Breast epithelium (tissue), 4 donors: ENCODE data around the gene PPP1CA. TPM values are rescaled to one million over a fixed set of nuclear protein-coding genes. Genes with fewer than 3 reads are reported as not detected.
A peak's percentile ranks its signal among the peaks of the same experiment; 100 is the strongest.

Experiments used
- DNase-seq, 2 donors: peaks; one replicate each; pipeline ENCODE4 v3.0.0-alpha.2; 2019; ENCODE audit warnings: low spot score in 2 of 2
- H3K27ac ChIP-seq, 2 donors: fragments of 200-600 bp; sonication (generic) in 1 of 2; one replicate each; pipeline ENCODE4 v1.5.1; 2016 to 2019; ENCODE audit warnings: mild to moderate bottlenecking in 1 of 2
- H3K27me3 ChIP-seq, 2 donors: fragments of 200-600 bp; sonication (generic) in 1 of 2; one replicate each; pipeline versions ENCODE4 v1.5.1 to v1.6.0; 2017 to 2019; ENCODE audit warnings: control low read depth in 1 of 2, mild to moderate bottlenecking in 1 of 2
- H3K36me3 ChIP-seq: fragments of 200-600 bp; one replicate; pipeline ENCODE4 v1.5.1; 2019
- H3K4me1 ChIP-seq, 2 donors: fragments of 200-600 bp; sonication (generic); one replicate each; pipeline ENCODE4 v1.5.1; 2016 to 2019; ENCODE audit warnings: control low read depth in 1 of 2
- H3K4me3 ChIP-seq, 3 donors: fragments of 200-600 bp; sonication (generic); 1 replicate in 2 of 3; 2 replicates in 1 of 3; pipeline ENCODE4 v1.5.1; 2016 to 2019; ENCODE audit warnings: mild to moderate bottlenecking in 3 of 3, moderate library complexity in 2 of 3
- H3K9me3 ChIP-seq, 2 donors: fragments of 200-600 bp; sonication (generic) in 1 of 2; one replicate each; pipeline ENCODE4 v1.5.1; 2016 to 2019; ENCODE audit warnings: control low read depth in 1 of 2
- CTCF ChIP-seq, 3 donors: fragments of 450-650 bp; IDR thresholded peaks; one replicate each; pipeline ENCODE4 v1.5.1; 2016 to 2017; ENCODE audit warnings: antibody characterized with exemption in 3 of 3, mild to moderate bottlenecking in 3 of 3, moderate library complexity in 3 of 3
- POLR2A ChIP-seq: fragments of 450-650 bp; IDR thresholded peaks from one replicate; pipeline ENCODE4 v1.6.1; 2016; ENCODE audit warnings: antibody characterized with exemption, mild to moderate bottlenecking, moderate library complexity
- POLR2AphosphoS5 ChIP-seq, 3 donors: sonication (generic); formaldehyde crosslinking; IDR thresholded peaks; one replicate each; pipeline ENCODE4 v1.6.1; 2017; ENCODE audit warnings: antibody characterized with exemption in 3 of 3
- intact Hi-C: fragments of 100-400 bp; cut with DNase I; formaldehyde crosslinking; loops from one replicate; pipeline ENCODE4 v1.15.1; 2023; ENCODE audit warnings: low total_unique reads
- total RNA-seq, 3 donors: library from RNA; depleted of rRNA; stranded (reverse); fragments of >200 nt; gene quantifications; one replicate each; pipeline ENCODE4 v1.1.0, GENCODE V29; 2016

Gene PPP1CA
- total RNA-seq, 3 donors from 2014 or later: 73.1 to 91.9 (median 76.7) TPM

- TF ChIP-seq POLR2A: no peak
- no peak for TF ChIP-seq POLR2AphosphoS5 (IDR thresholded peaks at IDR 0.05)
- TF ChIP-seq CTCF (IDR thresholded peaks at IDR 0.05): no peak
Measured at GRCh38 chr11:67423466-67423865, 21.8 kb upstream of the PPP1CA start.

GRCh38 chr11:67422891-67423290 lies 21.2 kb upstream of the PPP1CA start:
- Histone ChIP-seq H3K36me3 (no peaks in the 10 kb centered on the region), H3K4me3 (no peak overlapping the region), H3K27ac (no peak overlapping the region), H3K9me3 (no peaks in the 10 kb centered on the region), H3K4me1 (peaks cover 7 to 14% of the 10 kb centered on the region in 2 donors), H3K27me3 (no peaks in the 10 kb centered on the region)
- intact Hi-C loops: no loop called here
- DNase-seq: no peak
- TF ChIP-seq CTCF (IDR thresholded peaks at IDR 0.05): no peak
- no peak for TF ChIP-seq POLR2AphosphoS5 (IDR thresholded peaks at IDR 0.05)
- no peak for TF ChIP-seq POLR2A

More at GRCh38 chr11:67423466-67423865, 21.8 kb upstream of the PPP1CA start:
- intact Hi-C loops: no loop called here
- Histone ChIP-seq H3K36me3 (no peaks in the 10 kb centered on the region), H3K4me3 (no peak overlapping the region), H3K9me3 (no peaks in the 10 kb centered on the region), H3K4me1 (peaks cover 7 to 13% of the 10 kb centered on the region in 2 donors), H3K27ac (no peak overlapping the region), H3K27me3 (no peaks in the 10 kb centered on the region)
- DNase-seq: no peak

GRCh38 chr11:67421430-67422031 lies 19.9 kb upstream of the PPP1CA start:
- H3K27ac ChIP-seq: peak overlapping the region; percentile 90 to 94
- intact Hi-C loops: no loop called here
- H3K4me3 ChIP-seq: peak overlapping the region; percentile 53 to 86 (median 77)
- H3K27me3 ChIP-seq: no peaks in the 10 kb centered on the region
- peaks cover 7 to 10% of the 10 kb centered on the region in 2 donors for H3K4me1 ChIP-seq
- no peak for DNase-seq
- no peaks in the 10 kb centered on the region for H3K36me3 ChIP-seq
- no peaks in the 10 kb centered on the region for H3K9me3 ChIP-seq
- TF ChIP-seq POLR2A (no peak), POLR2AphosphoS5 (IDR thresholded peaks at IDR 0.05) (no peak), CTCF (IDR thresholded peaks at IDR 0.05) (no peak)

- no peaks in the 10 kb centered on the region for H3K27me3 ChIP-seq
- H3K27ac ChIP-seq: peak overlapping the region; percentile 90 to 94
- TF ChIP-seq CTCF (IDR thresholded peaks at IDR 0.05) (peak in 1 of 3 donors; percentile 18), POLR2A (no peak), POLR2AphosphoS5 (IDR thresholded peaks at IDR 0.05) (peak in 2 of 3 donors; percentile 19 to 28)
- H3K36me3 ChIP-seq: no peaks in the 10 kb centered on the region
- intact Hi-C loops: no loop called here
- no peaks in the 10 kb centered on the region for H3K9me3 ChIP-seq
- peak overlapping the region; percentile 53 to 86 (median 77) for H3K4me3 ChIP-seq
- DNase-seq: peak; percentile 96 to 99
- peaks cover 10 to 11% of the 10 kb centered on the region in 2 donors for H3K4me1 ChIP-seq
Measured at GRCh38 chr11:67420646-67421429, 19.2 kb upstream of the PPP1CA start.

GRCh38 chr11:67420147-67420645 lies 18.5 kb upstream of the PPP1CA start:
- TF ChIP-seq POLR2A (no peak), POLR2AphosphoS5 (IDR thresholded peaks at IDR 0.05) (no peak), CTCF (IDR thresholded peaks at IDR 0.05) (no peak)
- Histone ChIP-seq H3K36me3 (no peaks in the 10 kb centered on the region), H3K4me1 (peaks cover 10 to 13% of the 10 kb centered on the region in 2 donors), H3K4me3 (peak overlapping the region; percentile 53 to 86 (median 77)), H3K27me3 (no peaks in the 10 kb centered on the region), H3K9me3 (no peaks in the 10 kb centered on the region), H3K27ac (peak overlapping the region; percentile 90 to 94)
- intact Hi-C loops: no loop called here
- no peak for DNase-seq
